Right lobe of liver (tissue), 6 donors: ENCODE data around the gene HTR7. TPM values are rescaled to one million over a fixed set of nuclear protein-coding genes. Genes with fewer than 3 reads are reported as not detected.

Experiments used
- ATAC-seq, 4 donors: fragments of 200-7000 bp; cut with Tn5 transposase; one replicate each; pipeline ENCODE4 v1.9.1; 2020; ENCODE audit warnings: mild to moderate bottlenecking in 4 of 4, moderate library complexity in 4 of 4
- DNase-seq, 3 donors: peaks; one replicate each; pipeline ENCODE4 v3.0.0-alpha.2; 2020
- H3K27ac ChIP-seq, 3 donors: fragments of 200-600 bp; one replicate each; pipeline ENCODE4 v1.8.0; 2022
- H3K27me3 ChIP-seq, 2 donors: fragments of 200-600 bp; one replicate each; pipeline ENCODE4 v1.8.0; 2022
- H3K36me3 ChIP-seq, 4 donors: fragments of 200-600 bp; sonication (generic) in 1 of 4; one replicate each; pipeline versions ENCODE4 v1.5.1 to v1.8.0; 2017 to 2022; ENCODE audit warnings: control low read depth in 1 of 4
- H3K4me1 ChIP-seq, 4 donors: fragments of 200-600 bp; sonication (generic) in 1 of 4; one replicate each; pipeline versions ENCODE4 v1.5.1 to v1.8.0; 2017 to 2022; ENCODE audit warnings: control low read depth in 1 of 4
- H3K4me3 ChIP-seq, 3 donors: fragments of 200-600 bp; one replicate each; pipeline ENCODE4 v1.8.0; 2022
- H3K9me3 ChIP-seq, 4 donors: fragments of 200-600 bp; sonication (generic) in 1 of 4; one replicate each; pipeline versions ENCODE4 v1.5.1 to v1.8.0; 2017 to 2022; ENCODE audit warnings: control low read depth in 1 of 4
- POLR2A ChIP-seq: fragments of 450-650 bp; IDR thresholded peaks from one replicate; pipeline ENCODE4 v1.6.1; 2017; ENCODE audit warnings: antibody characterized with exemption, mild to moderate bottlenecking
- WGBS: methylation state at CpG from one replicate; pipeline ENCODE4 v1.1.6; 2018; ENCODE audit warnings: low coverage, low lambda C conversion rate; ENCODE audit not compliant: insufficient coverage; ENCODE audit errors: missing lambda C conversion rate; 5-methylcytosine and 5-hydroxymethylcytosine counted together
- intact Hi-C, 2 donors: fragments of 100-400 bp; cut with DNase I; formaldehyde crosslinking; loops; one replicate each; pipeline versions ENCODE4 v1.11.2 to v1.14.1; 2022
- total RNA-seq, 6 experiments: library from RNA; depleted of rRNA in 2 of 6; stranded (reverse); fragments of >200 nt in 2 of 6; fragmentation: NEBNext Ultra II Directional in 3 of 6; extraction: Animal tissue kit (Norgen Biotek cat#: 25700) in 3 of 6; gene quantifications; one replicate each; pipeline versions ENCODE4 v1.1.0 to v1.2.4, GENCODE V29; 2016 to 2023
- TF ChIP-seq, protein P1 (sequence below), 4 donors: fragments of 200-600 bp in 3 of 4; fragments of 450-650 bp in 1 of 4; IDR thresholded peaks; one replicate each; pipeline versions ENCODE4 v1.5.1 to v1.8.0; 2016 to 2022; ENCODE audit warnings: antibody characterized with exemption in 4 of 4, mild to moderate bottlenecking in 2 of 4
- donor health status: DM: no; HTN: yes; CAD: no.
- donor health status: DM: no; HTN: no; CAD: no.
- donor health status: DM: no; HTN: no; CAD: no.
- donor health status: DM: no; HTN: yes; CAD: no.
- donor health status: DM: no; HTN: yes; CAD: no.

HTR7 gene
- total RNA-seq, 6 experiments from 2014 or later: 0.07 to 0.43 (median 0.19) TPM; not detected in 1

DNA sequence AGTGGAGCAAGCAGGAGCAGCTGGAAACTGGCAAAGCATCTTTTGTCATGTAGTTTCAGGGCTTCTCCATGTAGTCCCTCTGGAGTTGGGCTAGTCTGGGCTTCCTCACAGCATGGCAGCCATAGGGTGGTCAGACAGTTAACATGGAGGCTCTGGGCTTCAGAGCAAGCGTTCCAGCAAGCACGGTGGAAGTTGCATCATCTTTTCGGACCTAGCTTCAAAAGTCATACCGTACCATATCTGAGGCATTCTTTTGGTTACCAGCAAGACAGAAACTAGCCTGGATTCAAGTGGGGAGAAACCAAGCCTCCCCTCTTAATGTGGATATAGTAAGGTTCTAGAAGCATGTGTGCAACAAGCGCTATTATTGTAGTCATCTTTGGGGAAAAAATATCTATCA, 135.0 kb downstream of the HTR7 start:
- Histone ChIP-seq H3K27ac (no peak overlapping the region), H3K36me3 (no peaks in the 10 kb centered on the region), H3K4me3 (no peak overlapping the region), H3K4me1 (no peaks in the 10 kb centered on the region), H3K27me3 (no peaks in the 10 kb centered on the region), H3K9me3 (no peaks in the 10 kb centered on the region)
- ATAC-seq (no peak), DNase-seq (no peak)
- intact Hi-C loops: no loop called here
- 90% methylated on average over 5 of the region's 5 CpGs for WGBS
- TF ChIP-seq POLR2A: no peak
- TF ChIP-seq, protein P1, sequence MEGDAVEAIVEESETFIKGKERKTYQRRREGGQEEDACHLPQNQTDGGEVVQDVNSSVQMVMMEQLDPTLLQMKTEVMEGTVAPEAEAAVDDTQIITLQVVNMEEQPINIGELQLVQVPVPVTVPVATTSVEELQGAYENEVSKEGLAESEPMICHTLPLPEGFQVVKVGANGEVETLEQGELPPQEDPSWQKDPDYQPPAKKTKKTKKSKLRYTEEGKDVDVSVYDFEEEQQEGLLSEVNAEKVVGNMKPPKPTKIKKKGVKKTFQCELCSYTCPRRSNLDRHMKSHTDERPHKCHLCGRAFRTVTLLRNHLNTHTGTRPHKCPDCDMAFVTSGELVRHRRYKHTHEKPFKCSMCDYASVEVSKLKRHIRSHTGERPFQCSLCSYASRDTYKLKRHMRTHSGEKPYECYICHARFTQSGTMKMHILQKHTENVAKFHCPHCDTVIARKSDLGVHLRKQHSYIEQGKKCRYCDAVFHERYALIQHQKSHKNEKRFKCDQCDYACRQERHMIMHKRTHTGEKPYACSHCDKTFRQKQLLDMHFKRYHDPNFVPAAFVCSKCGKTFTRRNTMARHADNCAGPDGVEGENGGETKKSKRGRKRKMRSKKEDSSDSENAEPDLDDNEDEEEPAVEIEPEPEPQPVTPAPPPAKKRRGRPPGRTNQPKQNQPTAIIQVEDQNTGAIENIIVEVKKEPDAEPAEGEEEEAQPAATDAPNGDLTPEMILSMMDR (IDR thresholded peaks at IDR 0.05): no peak

DNA sequence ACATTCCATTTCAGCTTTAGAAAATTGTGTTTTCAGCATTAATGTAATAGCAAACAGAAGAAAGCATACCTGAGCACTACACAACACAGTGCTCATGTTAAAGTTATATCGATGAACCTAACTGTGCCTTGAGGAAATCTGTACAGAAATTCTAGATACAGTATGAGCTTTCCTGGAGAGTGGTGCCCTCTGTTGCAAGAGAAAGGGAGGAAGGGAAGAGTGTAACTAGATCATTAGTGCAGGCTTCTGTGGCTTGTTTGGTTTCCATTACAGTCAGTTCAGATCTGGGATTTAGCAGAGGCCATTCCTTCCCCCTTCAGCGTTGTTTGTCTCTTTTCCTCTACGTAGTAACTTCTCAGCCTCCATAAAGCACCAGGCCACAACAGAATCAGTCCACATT, 139.7 kb downstream of the HTR7 start:
- no peak for DNase-seq
- Histone ChIP-seq H3K27me3 (no peaks in the 10 kb centered on the region), H3K4me1 (no peaks in the 10 kb centered on the region), H3K27ac (no peak overlapping the region), H3K4me3 (no peak overlapping the region), H3K9me3 (no peaks in the 10 kb centered on the region), H3K36me3 (no peaks in the 10 kb centered on the region)
- ATAC-seq: no peak
- intact Hi-C loops: no loop called here
- 71% methylated on average over 3 of the region's 3 CpGs for WGBS
- TF ChIP-seq, protein P1 (IDR thresholded peaks at IDR 0.05): no peak
- TF ChIP-seq POLR2A: no peak

DNA sequence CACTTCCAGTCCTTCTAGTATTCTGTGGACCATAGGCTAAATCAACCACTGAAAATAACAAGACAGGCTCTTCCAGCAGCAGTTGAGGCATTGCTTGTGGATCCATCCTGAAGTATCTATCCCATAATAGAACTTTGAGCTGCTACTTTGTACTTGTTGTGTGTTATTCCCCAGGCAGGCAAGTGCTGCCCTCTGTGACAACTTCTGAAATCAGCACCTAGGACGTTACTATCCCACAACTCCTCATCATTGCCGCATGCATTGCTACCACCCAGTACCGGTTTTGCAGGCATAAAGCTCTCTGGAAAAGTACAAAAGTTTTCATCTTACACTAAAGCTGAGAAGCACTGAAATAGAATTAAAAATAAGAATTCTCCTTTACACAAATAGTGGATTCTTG, 145.3 kb downstream of the HTR7 start:
- 55% methylated on average over 3 of the region's 3 CpGs for WGBS
- no peak for ATAC-seq
- Histone ChIP-seq H3K4me1 (no peaks in the 10 kb centered on the region), H3K9me3 (no peaks in the 10 kb centered on the region), H3K4me3 (no peak overlapping the region), H3K36me3 (no peaks in the 10 kb centered on the region), H3K27ac (no peak overlapping the region), H3K27me3 (no peaks in the 10 kb centered on the region)
- no peak for DNase-seq
- intact Hi-C loops: no loop called here
- TF ChIP-seq, protein P1 (IDR thresholded peaks at IDR 0.05): no peak
- TF ChIP-seq POLR2A: no peak

DNA sequence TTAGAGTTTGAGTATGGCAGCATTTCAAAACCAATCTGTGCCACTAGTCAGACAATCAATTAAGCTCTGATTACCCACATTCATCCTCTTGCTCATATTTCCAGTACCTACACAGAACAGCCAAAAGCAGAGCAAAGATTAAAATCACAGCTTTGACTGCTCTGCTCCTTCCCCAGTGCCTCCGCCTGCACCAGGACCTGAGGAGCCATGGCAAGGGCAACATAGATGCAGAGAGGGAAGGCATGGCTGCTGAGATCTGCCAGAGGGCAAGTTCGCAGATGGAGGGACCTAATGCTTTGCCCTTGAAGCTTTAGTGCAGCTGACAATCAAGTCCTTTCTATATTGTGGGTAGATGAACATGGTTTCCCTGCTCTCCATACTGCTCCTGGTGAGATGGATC, 148.1 kb downstream of the HTR7 start:
- ATAC-seq (no peak), DNase-seq (no peak)
- no peaks in the 10 kb centered on the region for H3K27me3 ChIP-seq
- WGBS: 53% methylated on average over 2 of the region's 2 CpGs
- no peaks in the 10 kb centered on the region for H3K4me1 ChIP-seq
- intact Hi-C loops: no loop called here
- TF ChIP-seq, protein P1 (IDR thresholded peaks at IDR 0.05): no peak
- TF ChIP-seq POLR2A: no peak
- H3K36me3 ChIP-seq: no peaks in the 10 kb centered on the region
- no peak overlapping the region for H3K4me3 ChIP-seq
- H3K27ac ChIP-seq: no peak overlapping the region
- no peaks in the 10 kb centered on the region for H3K9me3 ChIP-seq

DNA sequence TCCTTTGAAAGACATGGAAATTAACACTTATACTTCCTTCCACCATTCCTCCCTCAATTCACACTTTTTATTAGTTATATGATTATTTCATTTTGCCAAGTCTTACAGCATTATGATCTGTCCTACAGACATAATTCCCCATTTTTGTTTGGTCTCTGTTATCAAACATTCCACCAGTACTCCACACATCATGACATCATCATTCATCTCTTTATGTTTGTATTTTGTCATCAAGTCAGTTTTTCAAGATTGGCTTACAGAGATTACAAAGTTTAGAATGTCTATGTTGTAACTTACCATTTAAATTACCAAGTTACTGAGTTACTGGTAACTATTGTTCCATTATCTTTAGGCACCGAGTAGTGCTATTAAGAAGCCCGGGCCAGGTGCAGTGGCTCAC, 150.2 kb downstream of the HTR7 start:
- Histone ChIP-seq H3K27ac (no peak overlapping the region), H3K4me3 (no peak overlapping the region), H3K36me3 (no peaks in the 10 kb centered on the region), H3K27me3 (no peaks in the 10 kb centered on the region), H3K4me1 (no peaks in the 10 kb centered on the region), H3K9me3 (no peaks in the 10 kb centered on the region)
- intact Hi-C loops: no loop called here
- ATAC-seq (no peak), DNase-seq (no peak)
- WGBS: 71% methylated on average over 2 of the region's 2 CpGs
- TF ChIP-seq, protein P1 (IDR thresholded peaks at IDR 0.05): no peak
